ENCODE data around the gene NRIP3.

DNA sequence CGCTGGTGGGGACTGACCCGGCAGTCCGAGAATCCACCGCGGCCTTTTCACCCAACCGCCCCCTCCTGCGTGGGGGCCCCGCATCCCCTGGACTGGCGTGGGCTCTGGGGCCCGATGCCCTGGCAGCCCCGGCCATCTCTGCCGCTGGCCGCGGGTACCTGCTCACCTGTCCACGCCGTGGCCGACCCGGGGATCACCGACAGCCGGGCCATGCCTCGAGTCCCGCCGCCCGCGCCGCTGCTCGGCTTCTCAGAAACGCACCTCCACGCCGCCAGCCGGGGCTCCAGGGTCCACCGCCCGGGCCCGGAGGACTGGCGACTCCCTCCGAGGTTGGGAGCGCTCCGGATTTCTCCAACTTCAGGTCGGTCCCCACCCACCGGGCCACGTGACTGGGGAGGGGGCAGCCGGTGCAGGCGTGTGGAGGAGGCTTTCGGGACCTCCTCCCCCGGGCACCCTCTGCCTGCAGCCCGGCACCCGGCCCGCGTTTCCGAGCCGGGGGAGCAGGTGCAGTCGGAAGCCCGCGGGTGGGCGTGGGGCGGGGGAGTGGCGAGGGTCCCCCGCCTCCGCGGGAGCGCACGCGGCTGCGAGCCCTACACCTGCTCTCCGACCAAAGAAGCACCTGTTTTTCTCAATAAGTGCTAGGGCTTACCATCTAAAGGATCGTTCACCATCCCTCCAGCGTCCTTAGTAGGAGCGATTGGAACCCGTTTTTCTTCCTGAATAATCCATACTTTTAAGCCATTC, 554 bp upstream of the NRIP3 start:
- TF ChIP-seq EZH2 (IDR thresholded peaks at IDR 0.05; ENCODE audit: low read length, unreplicated experiment): no peak
- TF ChIP-seq, protein P1, sequence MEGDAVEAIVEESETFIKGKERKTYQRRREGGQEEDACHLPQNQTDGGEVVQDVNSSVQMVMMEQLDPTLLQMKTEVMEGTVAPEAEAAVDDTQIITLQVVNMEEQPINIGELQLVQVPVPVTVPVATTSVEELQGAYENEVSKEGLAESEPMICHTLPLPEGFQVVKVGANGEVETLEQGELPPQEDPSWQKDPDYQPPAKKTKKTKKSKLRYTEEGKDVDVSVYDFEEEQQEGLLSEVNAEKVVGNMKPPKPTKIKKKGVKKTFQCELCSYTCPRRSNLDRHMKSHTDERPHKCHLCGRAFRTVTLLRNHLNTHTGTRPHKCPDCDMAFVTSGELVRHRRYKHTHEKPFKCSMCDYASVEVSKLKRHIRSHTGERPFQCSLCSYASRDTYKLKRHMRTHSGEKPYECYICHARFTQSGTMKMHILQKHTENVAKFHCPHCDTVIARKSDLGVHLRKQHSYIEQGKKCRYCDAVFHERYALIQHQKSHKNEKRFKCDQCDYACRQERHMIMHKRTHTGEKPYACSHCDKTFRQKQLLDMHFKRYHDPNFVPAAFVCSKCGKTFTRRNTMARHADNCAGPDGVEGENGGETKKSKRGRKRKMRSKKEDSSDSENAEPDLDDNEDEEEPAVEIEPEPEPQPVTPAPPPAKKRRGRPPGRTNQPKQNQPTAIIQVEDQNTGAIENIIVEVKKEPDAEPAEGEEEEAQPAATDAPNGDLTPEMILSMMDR (conservative IDR thresholded peaks at IDR 0.05; ENCODE audit: low read depth, low read length): no peak
- TF ChIP-seq EZH2phosphoT487 (IDR thresholded peaks at IDR 0.05; ENCODE audit: borderline replicate concordance, low read length): no peak

Measured in PC-3 (cell line).